Heart right ventricle (tissue), 16 donors: ENCODE data around the gene DOCK1. TPM values are rescaled to one million over a fixed set of nuclear protein-coding genes. Genes with fewer than 3 reads are reported as not detected.

Experiments
- ATAC-seq, 8 donors: fragments of 200-7000 bp; cut with Tn5 transposase; one replicate each; pipeline ENCODE4 v1.9.1; 2020; ENCODE audit warnings: mild to moderate bottlenecking in 8 of 8, moderate library complexity in 8 of 8, moderate number of reproducible peaks in 1 of 8
- DNase-seq, 2 donors: peaks; one replicate each; pipeline ENCODE4 v3.0.0-alpha.2; 2020
- H3K27ac ChIP-seq, 10 donors: fragments of 200-600 bp; sonication (generic) in 2 of 10; one replicate each; pipeline versions ENCODE4 v1.5.0 to v1.8.0; 2020 to 2022; ENCODE audit warnings: mild to moderate bottlenecking in 3 of 10
- H3K27me3 ChIP-seq, 7 donors: fragments of 200-600 bp; one replicate each; pipeline ENCODE4 v1.8.0; 2021 to 2022; ENCODE audit warnings: mild to moderate bottlenecking in 2 of 7
- H3K36me3 ChIP-seq, 9 donors: fragments of 200-600 bp; sonication (generic) in 1 of 9; one replicate each; pipeline versions ENCODE4 v1.5.0 to v1.8.0; 2020 to 2022; ENCODE audit warnings: mild to moderate bottlenecking in 2 of 9
- H3K4me1 ChIP-seq, 9 donors: fragments of 200-600 bp; sonication (generic) in 1 of 9; one replicate each; pipeline versions ENCODE4 v1.5.0 to v1.8.0; 2020 to 2022; ENCODE audit warnings: mild to moderate bottlenecking in 4 of 9
- H3K4me3 ChIP-seq, 10 donors: fragments of 200-600 bp; sonication (generic) in 2 of 10; one replicate each; pipeline versions ENCODE4 v1.5.0 to v1.8.0; 2020 to 2022; ENCODE audit warnings: mild to moderate bottlenecking in 7 of 10, moderate library complexity in 2 of 10
- H3K9me3 ChIP-seq, 11 donors: fragments of 200-600 bp in 10 of 11; sonication (generic) in 2 of 11; one replicate each; pipeline versions ENCODE4 v1.5.0 to v1.8.0; 2013 to 2022; ENCODE audit warnings: mild to moderate bottlenecking in 2 of 11, control low read depth in 1 of 11, moderate library complexity in 1 of 11
- WGBS, 2 donors: extraction: QIAGEN DNeasy Blood & Tissue Kit; methylation state at CpG; one replicate each; pipeline ENCODE4 v1.1.7; 2013; ENCODE audit warnings: inconsistent platforms in 1 of 2; 5-methylcytosine and 5-hydroxymethylcytosine counted together
- intact Hi-C, 10 donors: fragments of 100-400 bp; cut with DNase I; formaldehyde crosslinking; loops; one replicate each; pipeline versions ENCODE4 v1.11.1 to v1.14.2; 2022
- polyA plus RNA-seq, 2 donors: library from polyadenylated mRNA; stranded (reverse); fragments of 200-250 nt; gene quantifications; one replicate each; pipeline ENCODE4 v1.2.3, GENCODE V29; 2013
- total RNA-seq, 10 donors: library from RNA; stranded (reverse); fragmentation: NEBNext Ultra II Directional in 3 of 10; extraction: Animal tissue kit (Norgen Biotek cat#: 25700) in 3 of 10; gene quantifications; one replicate each; pipeline versions ENCODE4 v1.2.1 to v1.2.4, GENCODE V29; 2021 to 2023
- TF ChIP-seq, protein P1 (sequence below), 9 donors: fragments of 200-600 bp; sonication (generic) in 2 of 9; IDR thresholded peaks; one replicate each; pipeline versions ENCODE4 v1.5.0 to v1.8.0; 2021 to 2022; ENCODE audit warnings: antibody characterized with exemption in 9 of 9, mild to moderate bottlenecking in 5 of 9, moderate library complexity in 1 of 9
- donor health status: Arrhythmogenic right ventricular cardiomyopathy.
- donor health status: ischemic (EF 13 %, LVEDD 7.1; RV severe dilation, severe dysfunction).
- donor health status: healthy with polysubstance abuse.
- donor health status: DM: no; HTN: yes; CAD: no.
- donor health status: DM: no; HTN: no; CAD: no.
- donor health status: ischemic (EF 25% LVEDD 6.9; RV normal size, moderate dysfunction).
- donor health status: ischemic (EF 25% LVEDD 5.7; RV mildly dilated, moderate dysfunction).
- donor health status: healthy.
- donor health status: DM: yes; HTN: yes; CAD: no.
- donor health status: Ischemic cardiomyopathy.
- donor health status: ischemic (EF 35%, LVEDD 5.7; RV mildly dilated, moderate dysfunction).
- donor health status: nonischemic (EF 11% LVEDD 7.7; RV severe dilation, severe dysfunction).
- donor health status: DM: yes; HTN: yes; CAD: no.
- donor health status: PGD.
- donor health status: ischemic (EF 29% LVEDD 5.4; RV normal size, mild dysfunction).
- donor health status: nonischemic (EF 23%, LVEDD 6.1; RV moderate dilation, normal function).

DOCK1 gene
- total and polyA plus RNA-seq, 12 donors: 7.8 to 26.7 (median 19.8) TPM

DNA sequence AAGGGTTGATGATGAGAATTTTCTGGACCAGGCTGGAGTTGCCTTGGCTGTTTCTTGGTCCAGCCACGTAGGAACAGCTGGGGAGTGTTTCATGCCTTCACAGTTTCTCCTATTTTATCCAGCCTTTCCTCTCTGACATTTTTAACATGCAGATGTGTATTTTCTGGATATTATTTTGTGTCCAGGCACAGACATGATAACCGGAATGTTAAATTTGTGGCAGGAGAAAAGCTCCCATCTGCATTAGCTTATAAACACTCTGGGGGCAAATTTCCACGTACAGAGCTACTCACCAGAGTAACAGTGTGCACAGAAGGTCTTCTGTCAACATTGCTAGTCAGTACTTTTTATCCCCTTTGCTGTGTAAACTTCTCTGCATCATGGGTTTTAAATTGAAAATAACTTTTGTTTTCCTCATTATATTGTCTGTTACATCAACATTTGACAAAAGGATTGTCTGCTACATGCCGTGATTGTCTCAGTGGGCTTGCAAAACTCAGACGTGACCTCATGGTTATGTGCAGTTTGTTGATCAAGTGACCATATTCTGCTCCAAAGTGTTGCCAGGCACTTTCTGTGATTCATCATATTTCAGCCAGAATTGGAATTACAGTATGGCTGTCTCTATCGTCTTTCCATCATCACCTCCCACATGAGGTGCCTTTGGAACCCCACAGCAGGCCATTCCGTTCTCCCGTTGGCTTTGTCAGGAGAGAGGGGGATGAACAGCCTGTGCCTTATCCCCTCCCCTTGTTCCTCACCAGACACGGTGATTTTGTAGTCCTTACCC lies 249.8 kb downstream of the DOCK1 start:
- H3K4me1 ChIP-seq: peaks cover 2 to 32% (median 23%) of the 10 kb centered on the region in 9 donors
- no peak for DNase-seq
- TF ChIP-seq, protein P1, sequence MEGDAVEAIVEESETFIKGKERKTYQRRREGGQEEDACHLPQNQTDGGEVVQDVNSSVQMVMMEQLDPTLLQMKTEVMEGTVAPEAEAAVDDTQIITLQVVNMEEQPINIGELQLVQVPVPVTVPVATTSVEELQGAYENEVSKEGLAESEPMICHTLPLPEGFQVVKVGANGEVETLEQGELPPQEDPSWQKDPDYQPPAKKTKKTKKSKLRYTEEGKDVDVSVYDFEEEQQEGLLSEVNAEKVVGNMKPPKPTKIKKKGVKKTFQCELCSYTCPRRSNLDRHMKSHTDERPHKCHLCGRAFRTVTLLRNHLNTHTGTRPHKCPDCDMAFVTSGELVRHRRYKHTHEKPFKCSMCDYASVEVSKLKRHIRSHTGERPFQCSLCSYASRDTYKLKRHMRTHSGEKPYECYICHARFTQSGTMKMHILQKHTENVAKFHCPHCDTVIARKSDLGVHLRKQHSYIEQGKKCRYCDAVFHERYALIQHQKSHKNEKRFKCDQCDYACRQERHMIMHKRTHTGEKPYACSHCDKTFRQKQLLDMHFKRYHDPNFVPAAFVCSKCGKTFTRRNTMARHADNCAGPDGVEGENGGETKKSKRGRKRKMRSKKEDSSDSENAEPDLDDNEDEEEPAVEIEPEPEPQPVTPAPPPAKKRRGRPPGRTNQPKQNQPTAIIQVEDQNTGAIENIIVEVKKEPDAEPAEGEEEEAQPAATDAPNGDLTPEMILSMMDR (IDR thresholded peaks at IDR 0.05): no peak
- 80 to 82% methylated on average over 9 of the region's 9 CpGs for WGBS, 2 donors
- H3K27me3 ChIP-seq: no peaks in the 10 kb centered on the region
- intact Hi-C loops: no loop called here
- H3K4me3 ChIP-seq: no peak overlapping the region
- peak overlapping the region in 2 of 10 donors; percentile 26 to 38 for H3K27ac ChIP-seq
- H3K36me3 ChIP-seq: peaks cover 0 to 5% (median 0%) of the 10 kb centered on the region in 9 donors
- no peaks in the 10 kb centered on the region for H3K9me3 ChIP-seq
- ATAC-seq: peak in 5 of 8 donors; percentile 31 to 71 (median 50)

DNA sequence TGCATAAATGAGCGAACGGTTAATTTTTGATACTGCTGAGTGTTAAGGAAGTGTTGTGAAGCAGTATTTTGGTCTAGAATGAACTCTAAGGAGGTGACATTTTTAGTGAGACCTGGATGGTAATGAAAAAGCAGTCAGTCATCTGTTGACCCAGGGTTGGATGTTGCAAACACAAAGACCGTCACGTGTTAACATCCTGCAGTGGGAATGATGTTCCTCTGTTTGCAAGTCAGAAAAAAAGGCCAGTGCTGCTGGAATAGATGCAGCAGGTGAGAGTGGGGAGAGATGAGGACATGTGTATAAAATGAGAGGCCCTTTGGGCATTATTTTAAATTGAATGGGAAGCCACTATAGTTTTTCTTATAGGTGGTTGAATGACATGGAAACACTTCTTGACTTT lies 251.9 kb downstream of the DOCK1 start:
- DNase-seq (no peak), ATAC-seq (no peak)
- H3K36me3 ChIP-seq: no peaks in the 10 kb centered on the region
- intact Hi-C loops: no loop called here
- peaks cover 2 to 29% (median 23%) of the 10 kb centered on the region in 9 donors for H3K4me1 ChIP-seq
- H3K4me3 ChIP-seq: no peak overlapping the region
- no peaks in the 10 kb centered on the region for H3K9me3 ChIP-seq
- H3K27me3 ChIP-seq: no peaks in the 10 kb centered on the region
- TF ChIP-seq, protein P1 (IDR thresholded peaks at IDR 0.05): no peak
- 94 to 96% methylated on average over 4 of the region's 4 CpGs for WGBS, 2 donors
- no peak overlapping the region for H3K27ac ChIP-seq

DNA sequence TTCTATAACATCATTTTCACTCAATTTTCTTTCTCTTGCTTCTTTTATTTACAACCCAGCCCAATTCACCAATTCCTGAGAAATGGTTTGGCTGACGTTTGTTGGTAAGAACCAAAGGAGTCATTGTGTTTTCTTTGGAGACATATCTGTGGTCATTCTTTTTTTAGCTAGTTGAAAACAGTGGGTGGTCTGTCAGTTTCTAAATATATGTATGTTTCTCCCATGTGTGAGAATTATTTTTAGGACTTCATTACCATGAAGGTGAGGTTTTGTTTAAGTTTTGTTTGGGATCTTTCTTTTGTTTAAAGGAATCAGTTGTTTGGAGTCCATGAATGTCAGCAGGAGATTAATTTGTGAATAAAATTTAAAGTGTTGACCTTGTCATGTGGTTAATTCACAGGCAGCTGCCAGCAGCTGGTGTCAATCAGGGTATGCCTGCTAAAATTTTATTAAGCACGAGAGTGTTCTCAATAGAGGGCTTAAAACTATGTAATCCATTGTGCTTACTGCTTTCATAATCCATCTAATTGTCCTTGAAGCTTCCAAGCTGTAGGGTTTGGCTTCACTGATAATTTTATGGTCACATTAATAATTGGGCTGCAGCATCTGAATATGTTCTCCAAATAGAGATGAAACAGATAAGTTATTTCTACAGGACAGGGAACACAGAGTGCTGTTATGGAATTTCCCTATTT lies 252.4 kb downstream of the DOCK1 start:
- 17 to 27% methylated on average over 2 of the region's 2 CpGs for WGBS, 2 donors
- no peaks in the 10 kb centered on the region for H3K27me3 ChIP-seq
- intact Hi-C loops: no loop called here
- ATAC-seq (peak in 1 of 8 donors; percentile 61), DNase-seq (no peak)
- H3K36me3 ChIP-seq: no peaks in the 10 kb centered on the region
- TF ChIP-seq, protein P1 (IDR thresholded peaks at IDR 0.05): no peak
- no peaks in the 10 kb centered on the region for H3K9me3 ChIP-seq
- no peak overlapping the region for H3K27ac ChIP-seq
- peaks cover 2 to 24% (median 18%) of the 10 kb centered on the region in 9 donors for H3K4me1 ChIP-seq
- H3K4me3 ChIP-seq: no peak overlapping the region

DNA sequence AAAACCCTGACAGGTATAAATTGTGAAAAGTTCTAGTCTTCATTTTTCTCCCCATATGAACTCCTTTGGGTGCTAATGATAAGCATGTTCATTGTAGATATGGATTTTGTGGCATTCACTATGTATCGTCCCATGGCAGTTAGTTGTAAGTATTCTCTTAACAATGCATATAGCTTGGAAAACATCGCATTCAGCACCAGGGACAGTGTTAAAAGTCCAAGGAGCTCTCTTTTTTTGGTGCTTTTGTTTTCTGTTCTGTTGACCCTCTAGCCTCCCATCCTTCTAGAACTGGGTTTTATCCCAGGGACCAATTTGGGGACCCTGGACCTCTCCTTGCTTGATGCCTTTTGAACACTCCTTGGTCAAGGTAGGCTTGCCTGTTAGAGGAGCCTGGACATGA lies 253.4 kb downstream of the DOCK1 start:
- TF ChIP-seq, protein P1 (IDR thresholded peaks at IDR 0.05): no peak
- no peaks in the 10 kb centered on the region for H3K9me3 ChIP-seq
- H3K27me3 ChIP-seq: no peaks in the 10 kb centered on the region
- H3K4me3 ChIP-seq: no peak overlapping the region
- no peak overlapping the region for H3K27ac ChIP-seq
- ATAC-seq (no peak), DNase-seq (no peak)
- intact Hi-C loops: no loop called here
- no peaks in the 10 kb centered on the region for H3K36me3 ChIP-seq
- WGBS, 2 donors: 99 to 100% methylated on average over 2 of the region's 2 CpGs
- H3K4me1 ChIP-seq: peaks cover 2 to 26% (median 22%) of the 10 kb centered on the region in 9 donors
